HepG2 (cell line): ENCODE measurements around the gene UBE2Q1. TPM values are rescaled to one million over a fixed set of nuclear protein-coding genes. Genes with fewer than 3 reads are reported as not detected.

Source experiments
- ELF1 ChIP-seq: sonication (generic); formaldehyde crosslinking; IDR thresholded peaks from 2 replicates; pipeline ENCODE4 v1.4.0; 2020; ENCODE audit warnings: missing genetic modification reagents
- FOXO1 ChIP-seq: sonication (generic); formaldehyde crosslinking; IDR thresholded peaks from 2 replicates; pipeline ENCODE4 v1.4.0; 2020; ENCODE audit warnings: missing genetic modification reagents
- GABPA ChIP-seq, 2 experiments: IDR thresholded peaks; 2 replicates each; pipeline ENCODE4 v1.6.1; 2011 to 2016; ENCODE audit warnings: low read depth in 2 of 2, low read length in 1 of 2, missing biosample characterization in 1 of 2, missing genetic modification characterization in 1 of 2
- GATAD2A ChIP-seq: IDR thresholded peaks from 2 replicates; pipeline ENCODE4 v1.6.1; 2016
- HDAC1 ChIP-seq: sonication (generic); formaldehyde crosslinking; IDR thresholded peaks from 2 replicates; pipeline ENCODE4 v1.5.1; 2020; ENCODE audit warnings: mild to moderate bottlenecking, missing genetic modification reagents
- HHEX ChIP-seq: IDR thresholded peaks from 2 replicates; pipeline ENCODE4 v1.6.1; 2016; ENCODE audit warnings: control low read depth
- HNF4A ChIP-seq: sonication (generic); formaldehyde crosslinking; IDR thresholded peaks from 2 replicates; pipeline ENCODE4 v1.4.0; 2020; ENCODE audit warnings: missing genetic modification reagents
- HNRNPH1 ChIP-seq: fragments of 200-400 bp; formaldehyde crosslinking; optimal IDR thresholded peaks from 2 replicates; pipeline ENCODE3; 2017; ENCODE audit warnings: mild to moderate bottlenecking, low read depth, low read length
- MEIS2 ChIP-seq: sonication (generic); formaldehyde crosslinking; IDR thresholded peaks from 2 replicates; pipeline ENCODE4 v1.9.0; 2021; ENCODE audit warnings: mild to moderate bottlenecking, missing genetic modification reagents
- NR2F6 ChIP-seq, 2 experiments: IDR thresholded peaks; 2 replicates each; pipeline ENCODE4 v1.6.1; 2016; ENCODE audit warnings: antibody characterized with exemption in 1 of 2, mild to moderate bottlenecking in 1 of 2
- RAD21 ChIP-seq: fragments of 450-650 bp; formaldehyde crosslinking; IDR thresholded peaks from 2 replicates; pipeline ENCODE4 v1.5.0; 2020; ENCODE audit warnings: mild to moderate bottlenecking
- REXO4 ChIP-seq: sonication (generic); formaldehyde crosslinking; IDR thresholded peaks from 2 replicates; pipeline ENCODE4 v1.8.0; 2022; ENCODE audit warnings: missing genetic modification reagents, mild to moderate bottlenecking, borderline replicate concordance
- SALL1 ChIP-seq: sonication (generic); formaldehyde crosslinking; IDR thresholded peaks from 2 replicates; pipeline ENCODE4 v1.8.0; 2022; ENCODE audit warnings: mild to moderate bottlenecking, missing genetic modification reagents
- STAG1 ChIP-seq: sonication (generic); formaldehyde crosslinking; IDR thresholded peaks from 2 replicates; pipeline ENCODE4 v1.4.0; 2020; ENCODE audit warnings: missing genetic modification reagents
- XRCC5 ChIP-seq: fragments of 200-400 bp; formaldehyde crosslinking; optimal IDR thresholded peaks from 2 replicates; pipeline ENCODE3; 2017; ENCODE audit warnings: mild to moderate bottlenecking, low read length
- ZBTB20 ChIP-seq: sonication (generic); formaldehyde crosslinking; IDR thresholded peaks from 2 replicates; pipeline ENCODE4 v1.8.1; 2023; ENCODE audit warnings: missing genetic modification reagents, low read depth, mild to moderate bottlenecking, borderline replicate concordance
- ZNF317 ChIP-seq: sonication (generic); formaldehyde crosslinking; IDR thresholded peaks from 2 replicates; pipeline ENCODE4 v1.5.0; 2020; ENCODE audit warnings: mild to moderate bottlenecking, missing genetic modification reagents
- polyA plus RNA-seq, 8 experiments: library from polyadenylated mRNA; depleted of rRNA in 3 of 8; stranded (reverse) in 7 of 8; unstranded in 1 of 8; fragments of >200 nt; fragmentation: Illumina TruSeq in 4 of 8; extraction: Trizol in 4 of 8; gene quantifications; 2 replicates each; pipeline versions ENCODE4 v1.2.1 to v1.2.3, GENCODE V29; 2011 to 2016; ENCODE audit warnings: low read depth in 4 of 8, missing spikeins in 1 of 8, mixed read lengths in 1 of 8; ENCODE audit not compliant: insufficient read depth in 1 of 8
- total RNA-seq, 5 experiments: library from RNA; depleted of rRNA; stranded (reverse); fragments of >200 nt; fragmentation: Illumina TruSeq; extraction: Trizol; gene quantifications; 2 replicates each; pipeline ENCODE4 v1.2.3, GENCODE V29; 2016; ENCODE audit warnings: low read depth in 1 of 5
- TF ChIP-seq, protein P1 (sequence below), 2 experiments: sonication (generic) in 1 of 2; formaldehyde crosslinking in 1 of 2; IDR thresholded peaks; 2 replicates each; pipeline versions ENCODE4 v1.4.0 to v1.6.1; 2018 to 2020; ENCODE audit warnings: missing genetic modification reagents in 2 of 2, borderline replicate concordance in 1 of 2, low read depth in 1 of 2, mild to moderate bottlenecking in 1 of 2, missing biosample characterization in 1 of 2
- TF ChIP-seq, protein P2 (sequence below): sonication (generic); formaldehyde crosslinking; IDR thresholded peaks from 2 replicates; pipeline ENCODE4 v1.4.0; 2020; ENCODE audit warnings: low read depth, mild to moderate bottlenecking, missing genetic modification reagents

UBE2Q1 gene
- total and polyA plus RNA-seq, 2 of the 13 experiments (the other 11 are each of a cell fraction or from before 2014, with no cell fraction given) = 11.7 to 41.7 TPM

DNA sequence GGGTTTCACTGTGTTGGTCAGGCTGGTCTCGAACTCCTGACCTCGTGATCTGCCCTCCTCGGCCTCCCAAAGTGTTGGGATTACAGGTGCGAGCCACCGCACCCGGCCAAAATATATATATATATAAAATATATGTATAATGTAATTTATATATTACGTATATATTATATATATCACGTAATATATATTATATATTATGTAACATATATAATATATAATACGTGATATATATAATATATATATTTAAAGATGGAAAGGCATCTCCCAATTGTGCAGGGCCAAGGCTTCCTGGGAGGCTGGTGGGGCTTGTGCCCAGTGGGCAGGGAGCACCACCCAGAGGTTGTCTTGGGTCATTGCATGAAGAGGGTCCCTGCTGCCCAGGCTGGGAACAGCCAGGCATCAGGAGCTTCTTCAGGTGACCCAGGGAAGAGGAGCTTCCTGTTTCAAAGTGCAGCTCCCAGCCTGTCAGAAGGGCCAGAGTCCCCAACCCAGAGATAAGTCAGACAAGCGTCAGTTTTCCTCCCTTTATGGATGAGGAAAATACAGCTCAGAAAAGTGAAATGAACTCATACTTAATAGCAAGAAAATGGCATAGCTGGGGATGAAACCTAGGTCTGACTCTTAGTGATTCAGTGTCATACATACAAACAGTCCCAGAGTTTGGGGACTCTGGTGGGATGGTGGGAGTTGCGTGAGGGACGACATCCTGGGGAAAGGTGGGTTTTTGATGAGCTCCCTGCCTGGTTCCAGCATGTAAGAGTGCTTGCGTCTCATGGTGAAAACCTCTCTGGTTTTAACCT, 12.0 kb downstream of the UBE2Q1 start (continued):
- TF ChIP-seq MEIS2 (CRISPR knock-in tag) (0 out of 2 replicates have a peak, but pooled peaks have one; percentile 36), HNF4A (peak; percentile 65), STAG1 (CRISPR knock-in tag) (peak; percentile 84), FOXO1 (CRISPR knock-in tag) (no peak), REXO4 (CRISPR knock-in tag) (no peak), SALL1 (0 out of 2 replicates have a peak, but pooled peaks have one; percentile 28), NR2F6 (IDR thresholded peaks at IDR 0.05) (no peak), NR2F6 (CRISPR knock-in tag; IDR thresholded peaks at IDR 0.05) (peak; percentile 22; the same call in 1 of the 2 replicates), ZBTB20 (CRISPR knock-in tag) (0 out of 2 replicates have a peak, but pooled peaks have one; percentile 54), HDAC1 (no peak), HNRNPH1 (no peak), GABPA (IDR thresholded peaks at IDR 0.05; ENCODE audit: low read depth, low read length) (no peak), GABPA (CRISPR knock-in tag; IDR thresholded peaks at IDR 0.05; ENCODE audit: low read depth) (peak; percentile 29; the same call in 1 of the 2 replicates), HHEX (no peak), GATAD2A (CRISPR knock-in tag) (peak; percentile 17; the same call in 1 of the 2 replicates), ZNF317 (CRISPR knock-in tag) (no peak), ELF1 (CRISPR knock-in tag) (0 out of 2 replicates have a peak, but pooled peaks have one; percentile 23), RAD21 (CRISPR knock-in tag) (peak; percentile 86), XRCC5 (peak; percentile 24)
- TF ChIP-seq, protein P1, sequence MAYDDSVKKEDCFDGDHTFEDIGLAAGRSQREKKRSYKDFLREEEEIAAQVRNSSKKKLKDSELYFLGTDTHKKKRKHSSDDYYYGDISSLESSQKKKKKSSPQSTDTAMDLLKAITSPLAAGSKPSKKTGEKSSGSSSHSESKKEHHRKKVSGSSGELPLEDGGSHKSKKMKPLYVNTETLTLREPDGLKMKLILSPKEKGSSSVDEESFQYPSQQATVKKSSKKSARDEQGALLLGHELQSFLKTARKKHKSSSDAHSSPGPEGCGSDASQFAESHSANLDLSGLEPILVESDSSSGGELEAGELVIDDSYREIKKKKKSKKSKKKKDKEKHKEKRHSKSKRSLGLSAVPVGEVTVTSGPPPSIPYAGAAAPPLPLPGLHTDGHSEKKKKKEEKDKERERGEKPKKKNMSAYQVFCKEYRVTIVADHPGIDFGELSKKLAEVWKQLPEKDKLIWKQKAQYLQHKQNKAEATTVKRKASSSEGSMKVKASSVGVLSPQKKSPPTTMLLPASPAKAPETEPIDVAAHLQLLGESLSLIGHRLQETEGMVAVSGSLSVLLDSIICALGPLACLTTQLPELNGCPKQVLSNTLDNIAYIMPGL (CRISPR knock-in tag; IDR thresholded peaks at IDR 0.05; ENCODE audit: borderline replicate concordance in 1 of 2, low read depth in 1 of 2) = 0 out of 4 replicates have a peak, but pooled peaks of 1 of the 2 experiments have one; percentile 26
- TF ChIP-seq, protein P2, sequence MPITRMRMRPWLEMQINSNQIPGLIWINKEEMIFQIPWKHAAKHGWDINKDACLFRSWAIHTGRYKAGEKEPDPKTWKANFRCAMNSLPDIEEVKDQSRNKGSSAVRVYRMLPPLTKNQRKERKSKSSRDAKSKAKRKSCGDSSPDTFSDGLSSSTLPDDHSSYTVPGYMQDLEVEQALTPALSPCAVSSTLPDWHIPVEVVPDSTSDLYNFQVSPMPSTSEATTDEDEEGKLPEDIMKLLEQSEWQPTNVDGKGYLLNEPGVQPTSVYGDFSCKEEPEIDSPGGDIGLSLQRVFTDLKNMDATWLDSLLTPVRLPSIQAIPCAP (CRISPR knock-in tag) = no peak
